Upper lobe of left lung (tissue), 4 donors: ENCODE results near the gene ZNF800.

ENCODE experiments used
- EP300 ChIP-seq, 4 donors: sonication (generic); formaldehyde crosslinking; IDR thresholded peaks; one replicate each; pipeline ENCODE4 v1.5.1; 2017; ENCODE audit warnings: antibody characterized with exemption in 4 of 4, control low read depth in 2 of 4
- POLR2A ChIP-seq, 4 donors: fragments of 450-650 bp; IDR thresholded peaks; one replicate each; pipeline ENCODE4 v1.5.1; 2016 to 2017; ENCODE audit warnings: antibody characterized with exemption in 4 of 4, mild to moderate bottlenecking in 2 of 4
- POLR2AphosphoS5 ChIP-seq, 2 donors: sonication (generic); formaldehyde crosslinking; IDR thresholded peaks; one replicate each; pipeline ENCODE4 v1.5.1; 2017; ENCODE audit warnings: antibody characterized with exemption in 2 of 2
- TF ChIP-seq, protein P1 (sequence below), 6 experiments: fragments of 450-650 bp in 4 of 6; fragments of 200-600 bp in 2 of 6; sonication (generic) in 2 of 6; IDR thresholded peaks; one replicate each; pipeline ENCODE4 v1.5.1; 2016 to 2019; ENCODE audit warnings: antibody characterized with exemption in 6 of 6

GRCh38 chr7:127336458-127336857 is 56.0 kb downstream of the ZNF800 start:
- TF ChIP-seq, protein P1, sequence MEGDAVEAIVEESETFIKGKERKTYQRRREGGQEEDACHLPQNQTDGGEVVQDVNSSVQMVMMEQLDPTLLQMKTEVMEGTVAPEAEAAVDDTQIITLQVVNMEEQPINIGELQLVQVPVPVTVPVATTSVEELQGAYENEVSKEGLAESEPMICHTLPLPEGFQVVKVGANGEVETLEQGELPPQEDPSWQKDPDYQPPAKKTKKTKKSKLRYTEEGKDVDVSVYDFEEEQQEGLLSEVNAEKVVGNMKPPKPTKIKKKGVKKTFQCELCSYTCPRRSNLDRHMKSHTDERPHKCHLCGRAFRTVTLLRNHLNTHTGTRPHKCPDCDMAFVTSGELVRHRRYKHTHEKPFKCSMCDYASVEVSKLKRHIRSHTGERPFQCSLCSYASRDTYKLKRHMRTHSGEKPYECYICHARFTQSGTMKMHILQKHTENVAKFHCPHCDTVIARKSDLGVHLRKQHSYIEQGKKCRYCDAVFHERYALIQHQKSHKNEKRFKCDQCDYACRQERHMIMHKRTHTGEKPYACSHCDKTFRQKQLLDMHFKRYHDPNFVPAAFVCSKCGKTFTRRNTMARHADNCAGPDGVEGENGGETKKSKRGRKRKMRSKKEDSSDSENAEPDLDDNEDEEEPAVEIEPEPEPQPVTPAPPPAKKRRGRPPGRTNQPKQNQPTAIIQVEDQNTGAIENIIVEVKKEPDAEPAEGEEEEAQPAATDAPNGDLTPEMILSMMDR (IDR thresholded peaks at IDR 0.05): no peak
- TF ChIP-seq POLR2A (IDR thresholded peaks at IDR 0.05) (no peak), POLR2AphosphoS5 (IDR thresholded peaks at IDR 0.05) (no peak), EP300 (IDR thresholded peaks at IDR 0.05) (no peak)
